HG02981 (cell line): ENCODE measurements around the gene ZFP2.
A peak's percentile ranks its signal among the peaks of the same experiment; 100 is the strongest.
"Not testable (repeated sequence)": the region's sequence is repeated elsewhere in the genome, so short reads cannot be mapped to it uniquely, and the experiment has no call there.

Source experiments
- ATAC-seq: cut with Tn5 transposase; IDR thresholded peaks from one replicate; pipeline ENCODE4 v1.9.1; 2021; ENCODE audit warnings: mild to moderate bottlenecking, moderate library complexity; ENCODE audit not compliant: unreplicated experiment

ZFP2 gene

DNA sequence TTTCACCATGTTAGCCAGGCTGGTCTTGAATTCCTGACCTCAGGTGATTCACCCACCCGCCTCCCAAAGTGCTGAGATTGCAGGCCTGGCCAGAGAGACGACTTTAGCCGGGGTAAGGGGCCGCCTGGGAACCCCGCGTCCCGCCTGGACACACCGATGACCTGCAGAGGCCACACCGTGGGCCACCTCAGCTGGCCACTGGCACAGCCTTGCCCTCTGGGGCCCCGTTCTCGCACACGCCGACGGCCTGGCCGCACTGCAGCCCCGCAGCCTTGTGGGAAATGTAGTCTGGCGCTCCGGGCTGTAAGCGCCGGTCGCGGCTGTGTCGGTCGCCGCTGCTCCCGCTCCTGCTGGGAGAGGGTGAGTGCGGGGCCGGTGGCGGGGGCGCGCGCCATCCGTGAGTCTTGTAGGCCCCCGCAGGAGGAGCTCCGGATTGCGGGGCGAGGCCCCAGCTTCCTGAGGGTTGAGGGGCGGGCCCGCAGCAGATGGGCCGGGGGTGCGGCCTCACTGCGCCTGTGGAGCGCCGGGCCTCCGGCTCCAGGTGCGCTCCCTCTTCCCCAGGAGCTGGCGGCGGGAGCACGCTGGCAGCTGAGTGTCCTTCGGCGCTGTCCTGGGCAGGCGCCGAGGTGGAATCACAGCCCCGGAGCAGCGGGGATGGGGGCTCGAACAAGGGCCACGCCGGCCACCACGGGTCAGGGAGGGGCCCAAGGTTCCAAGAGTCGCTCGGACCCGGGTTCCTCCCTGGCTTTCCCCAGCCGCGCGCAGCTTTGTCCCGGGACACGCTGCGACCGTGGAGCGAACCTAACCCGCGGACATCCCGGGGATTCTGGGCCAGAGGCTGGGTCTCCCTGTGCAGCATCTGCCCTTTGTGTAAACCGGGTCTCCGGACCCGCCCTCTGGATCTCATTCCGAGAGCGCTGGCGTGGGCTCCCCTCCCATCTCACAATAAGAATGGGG, at the start of gene ZFP2:
ZFP2 (plus strand) TSS at position 299 of the 957 bp plus-strand sequence. CDS start 35,401 bp downstream, outside the sequence.
- no peak for ATAC-seq

- no peak for ATAC-seq
Measured at GRCh38 chr5:178849316-178849715, 46.4 kb upstream of the ZFP2 start.

DNA sequence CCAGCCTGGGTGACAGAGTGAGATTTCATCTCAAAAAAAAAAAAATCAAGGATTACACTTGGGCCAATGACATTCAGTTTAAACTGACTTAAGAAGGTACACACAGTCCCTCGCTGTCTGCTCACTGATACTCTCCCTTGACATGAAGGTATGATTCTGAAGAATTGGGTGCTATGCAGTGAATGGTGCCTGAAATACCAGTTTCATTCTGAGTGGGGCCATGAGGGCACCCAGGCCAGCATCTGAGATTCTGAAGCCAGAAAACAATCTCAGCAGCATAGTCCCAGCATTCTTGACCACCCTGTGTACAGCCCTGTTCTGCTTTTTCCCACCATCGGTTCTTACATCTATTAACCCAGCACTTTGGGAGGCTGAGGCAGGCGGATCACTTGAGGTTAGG, 43.8 kb upstream of the ZFP2 start:
- ATAC-seq = no peak

DNA sequence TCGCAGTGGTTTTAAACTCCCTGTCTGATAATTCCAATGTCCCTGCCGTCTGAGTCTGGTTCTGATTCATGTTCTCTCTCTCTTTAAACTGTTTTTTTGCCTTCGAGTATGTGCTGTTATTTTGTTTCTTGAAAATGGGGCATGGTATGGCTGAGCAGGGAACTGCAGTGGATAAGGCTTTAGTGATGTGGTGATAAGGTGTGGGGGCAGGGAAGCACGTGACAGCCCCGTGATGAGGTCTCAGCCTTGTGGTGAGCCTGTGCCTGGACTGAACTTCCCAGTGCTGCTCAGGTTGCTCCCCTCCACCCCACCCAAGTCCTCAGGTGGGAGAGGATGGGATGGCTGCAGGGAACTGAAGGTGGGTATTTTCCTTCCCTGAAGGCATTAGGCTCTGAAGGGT, 41.4 kb upstream of the ZFP2 start:
- ATAC-seq = no peak

DNA sequence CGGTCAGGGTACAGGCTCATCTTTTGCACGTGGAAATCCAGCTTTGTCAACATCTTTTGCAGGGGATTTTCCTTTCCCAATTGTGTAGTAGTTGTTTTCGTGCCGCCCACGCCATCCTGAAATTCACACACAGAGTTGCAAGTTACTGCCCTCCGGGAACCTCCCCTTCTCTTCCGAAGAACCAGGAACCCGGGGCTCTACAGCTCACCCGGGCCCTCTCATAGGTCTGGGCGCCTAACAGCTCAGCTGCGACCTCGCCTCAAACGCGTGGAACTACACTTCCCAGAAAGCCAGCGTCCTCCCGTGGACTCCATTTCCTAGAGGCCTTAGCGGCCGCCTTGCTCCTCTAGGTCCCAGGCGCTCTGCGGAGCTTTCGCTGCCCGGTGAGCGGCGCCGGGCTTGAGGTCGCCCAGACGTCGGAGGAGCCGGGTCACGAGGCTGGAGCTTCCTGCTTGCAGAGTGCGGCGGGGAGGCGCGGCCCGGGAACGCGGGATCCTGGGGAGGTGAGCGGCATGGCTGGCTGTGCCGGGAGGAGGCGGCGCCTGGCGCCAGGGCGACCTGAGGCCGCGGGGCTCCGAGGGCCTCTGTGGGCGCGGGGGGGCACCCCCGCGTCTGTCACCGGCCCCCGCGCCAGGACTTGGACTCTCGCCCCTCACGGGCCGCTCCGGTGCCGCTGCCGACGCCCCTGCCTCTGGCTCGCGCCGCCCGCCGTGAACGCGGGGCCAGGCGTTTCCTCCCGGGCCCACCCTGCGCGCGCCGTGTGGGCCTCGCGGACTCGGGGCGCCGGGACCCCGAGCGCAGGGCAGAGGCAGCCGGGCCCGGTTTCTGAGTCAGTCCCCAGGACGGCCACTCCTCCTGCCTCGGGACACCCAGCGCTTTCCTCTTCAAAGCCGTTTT, 35.8 kb upstream of the ZFP2 start, which contains the start of gene ZNF354B:
ZNF354B (plus strand) TSS at position 329 of the 897 bp plus-strand sequence. CDS start 1,095 bp downstream, outside the sequence.
- peak; percentile 99 for ATAC-seq

- not testable (repeated sequence) for ATAC-seq
Measured at GRCh38 chr5:178860615-178861014, 35.1 kb upstream of the ZFP2 start.

DNA sequence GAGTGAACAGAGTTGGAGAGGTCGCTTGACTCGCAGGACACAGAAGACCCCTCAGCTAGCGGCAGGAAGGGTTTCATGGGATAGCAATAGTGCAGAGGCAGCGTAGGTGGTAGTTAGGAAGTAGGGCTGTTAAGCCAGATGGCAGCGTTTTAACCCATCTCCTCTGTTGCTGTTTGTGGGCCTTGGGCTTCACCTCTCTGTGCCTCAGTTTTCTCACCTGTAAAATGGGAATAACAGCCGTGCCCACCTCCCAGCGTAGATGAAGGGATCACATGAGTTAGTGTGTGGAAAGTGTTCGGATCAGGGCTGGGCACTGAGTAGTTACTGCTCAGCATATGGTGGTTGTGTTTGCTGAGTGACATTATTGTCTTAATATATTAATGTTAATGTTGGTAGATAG, 34.1 kb upstream of the ZFP2 start:
- ATAC-seq = no peak

GRCh38 chr5:178866946-178867345, 28.8 kb upstream of the ZFP2 start:
- ATAC-seq = no peak

GRCh38 chr5:178869577-178869976, 26.1 kb upstream of the ZFP2 start:
- ATAC-seq = no peak

- ATAC-seq = no peak
Measured at GRCh38 chr5:178870411-178870810, 25.3 kb upstream of the ZFP2 start.

DNA sequence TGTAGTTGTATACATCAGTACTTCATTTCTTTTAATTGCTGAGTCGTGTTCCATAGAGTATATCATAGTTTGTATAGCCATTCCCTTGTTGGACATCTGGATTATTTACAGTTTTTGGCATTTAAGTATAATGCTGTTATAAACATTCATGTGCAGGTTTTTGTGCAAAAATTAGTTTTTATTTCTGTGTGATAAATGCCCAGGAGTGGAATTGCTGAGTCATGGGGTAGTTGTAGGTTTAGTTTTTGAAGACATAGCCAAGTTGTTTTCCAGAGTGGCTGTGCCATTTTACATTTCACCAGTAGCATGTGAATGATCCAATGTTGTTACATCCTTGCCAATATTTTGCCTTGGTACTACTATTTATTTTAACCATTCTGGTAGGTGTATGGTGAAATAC, 23.4 kb upstream of the ZFP2 start:
- ATAC-seq = no peak

DNA sequence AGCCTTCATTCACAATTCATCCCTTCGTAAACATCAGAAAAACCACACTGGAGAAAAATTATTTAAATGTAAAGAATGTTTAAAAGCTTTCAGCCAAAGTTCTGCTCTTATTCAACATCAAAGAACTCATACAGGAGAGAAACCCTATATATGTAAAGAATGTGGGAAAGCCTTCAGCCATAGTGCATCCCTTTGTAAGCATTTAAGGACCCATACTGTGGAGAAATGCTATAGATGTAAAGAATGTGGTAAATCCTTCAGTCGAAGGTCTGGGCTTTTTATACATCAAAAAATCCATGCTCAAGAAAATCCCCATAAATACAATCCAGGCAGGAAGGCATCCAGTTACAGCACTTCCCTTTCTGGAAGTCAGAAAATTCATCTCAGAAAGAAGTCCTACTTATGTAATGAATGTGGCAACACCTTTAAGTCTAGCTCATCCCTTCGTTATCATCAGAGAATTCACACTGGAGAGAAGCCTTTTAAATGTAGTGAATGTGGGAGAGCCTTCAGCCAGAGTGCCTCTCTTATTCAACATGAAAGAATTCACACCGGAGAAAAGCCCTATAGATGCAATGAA, 12.5 kb upstream of the ZFP2 start:
- ATAC-seq = not testable (repeated sequence)

GRCh38 chr5:178883815-178884430, 11.8 kb upstream of the ZFP2 start:
- no peak for ATAC-seq

DNA sequence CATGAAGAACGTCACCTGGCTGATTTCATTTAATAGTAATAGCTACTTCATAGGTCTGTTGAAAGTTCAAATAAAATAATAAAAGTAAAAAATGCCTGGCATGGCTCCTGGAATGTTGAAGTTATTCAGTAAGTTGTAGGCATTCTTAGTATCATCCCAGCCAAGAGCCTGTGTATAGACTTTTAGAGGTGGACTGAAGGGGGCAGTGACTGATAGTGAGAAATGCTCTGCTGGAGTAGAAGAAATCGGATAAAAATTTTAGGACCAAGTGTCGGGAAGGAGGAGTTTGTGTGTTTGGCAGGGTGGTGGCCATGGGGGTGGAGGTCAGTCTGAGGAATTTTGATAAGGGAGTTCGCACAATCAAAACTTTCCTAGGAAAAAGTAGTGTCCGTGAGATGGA, 3.6 kb downstream of the ZFP2 start:
- no peak for ATAC-seq

DNA sequence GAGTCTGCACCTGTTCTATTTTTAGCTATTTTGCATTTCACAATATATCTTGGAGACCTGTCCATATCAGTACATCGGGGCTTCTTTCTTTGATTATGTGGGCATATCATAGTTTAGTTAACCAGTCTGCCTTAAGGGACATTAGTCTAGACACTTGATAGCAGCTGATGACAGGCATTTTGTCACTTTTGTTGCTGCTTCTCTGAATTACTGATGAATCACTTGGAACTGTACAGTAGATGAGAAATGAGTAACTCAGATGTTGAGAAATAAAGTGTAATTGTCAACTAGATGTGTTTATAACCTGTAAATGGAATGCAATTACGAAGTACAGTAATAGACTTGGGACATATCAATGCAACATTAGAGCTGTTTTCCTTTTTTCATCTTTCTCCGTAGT, 7.1 kb downstream of the ZFP2 start:
- ATAC-seq = no peak

DNA sequence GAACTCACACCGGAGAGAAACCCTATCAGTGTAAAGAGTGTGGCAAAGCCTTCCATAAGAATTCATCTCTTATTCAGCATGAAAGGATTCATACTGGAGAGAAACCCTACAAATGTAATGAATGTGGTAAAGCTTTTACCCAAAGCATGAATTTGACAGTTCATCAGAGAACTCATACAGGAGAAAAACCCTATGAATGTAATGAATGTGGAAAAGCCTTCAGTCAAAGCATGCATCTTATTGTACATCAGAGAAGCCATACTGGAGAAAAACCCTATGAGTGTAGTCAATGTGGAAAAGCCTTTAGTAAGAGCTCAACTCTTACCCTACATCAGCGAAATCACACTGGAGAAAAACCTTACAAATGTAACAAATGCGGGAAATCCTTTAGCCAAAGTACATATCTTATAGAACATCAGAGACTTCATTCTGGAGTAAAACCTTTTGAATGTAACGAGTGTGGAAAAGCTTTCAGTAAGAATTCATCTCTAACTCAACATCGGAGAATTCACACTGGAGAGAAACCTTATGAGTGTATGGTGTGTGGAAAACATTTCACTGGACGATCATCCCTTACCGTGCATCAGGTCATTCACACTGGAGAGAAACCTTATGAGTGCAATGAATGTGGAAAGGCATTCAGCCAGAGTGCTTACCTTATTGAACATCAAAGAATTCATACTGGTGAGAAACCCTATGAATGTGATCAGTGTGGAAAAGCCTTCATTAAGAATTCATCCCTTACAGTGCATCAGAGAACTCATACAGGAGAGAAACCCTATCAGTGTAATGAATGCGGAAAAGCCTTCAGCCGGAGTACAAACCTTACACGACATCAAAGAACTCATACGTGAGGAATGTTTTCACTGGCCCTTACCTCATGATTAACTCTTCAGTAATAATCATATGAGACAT, 36.4 kb downstream of the ZFP2 start:
- no peak for ATAC-seq

DNA sequence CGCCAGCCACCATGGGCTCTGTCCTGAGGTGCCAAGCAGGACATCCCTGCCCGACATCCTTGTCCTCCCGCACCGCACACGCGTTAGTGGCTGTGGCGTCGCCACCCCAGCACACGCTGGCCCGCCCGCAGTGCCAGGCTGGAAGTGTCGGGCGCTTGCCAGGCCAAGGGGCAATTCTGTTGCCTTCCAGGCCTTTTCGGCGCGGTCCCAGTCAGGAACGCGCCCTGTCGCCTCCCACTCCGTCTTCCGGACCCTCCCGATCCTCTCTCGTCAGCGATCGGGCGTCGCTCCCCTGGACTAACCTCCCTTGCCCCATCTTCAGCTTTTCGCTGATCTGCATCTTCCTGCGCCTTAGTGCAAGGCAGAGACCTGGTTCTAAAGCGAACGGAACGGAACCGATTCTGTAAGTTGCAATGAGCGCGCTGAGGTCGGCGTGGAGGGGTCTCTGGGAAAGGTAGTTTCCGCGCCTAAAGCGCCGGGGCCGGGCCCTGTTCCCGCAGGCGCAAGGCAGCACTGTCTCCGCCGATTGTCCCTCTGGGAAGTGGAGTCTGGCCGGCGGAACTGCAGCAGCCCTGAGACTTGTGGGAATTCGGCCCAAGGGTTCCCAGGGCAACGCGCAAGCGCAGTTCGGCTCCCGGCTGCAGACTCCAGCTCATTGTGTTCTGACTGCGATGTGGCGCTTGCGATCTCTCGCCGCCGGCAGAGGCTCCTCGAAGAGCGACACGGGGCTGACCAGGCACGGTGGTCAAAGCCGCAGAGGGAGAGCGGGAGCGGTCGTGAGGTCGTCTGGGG, 45.1 kb downstream of the ZFP2 start, which contains the start of gene ZNF454:
ZNF454 (plus strand) TSS at position 630 of the 792 bp plus-strand sequence. CDS start 1,594 bp downstream, outside the sequence.
- no peak for ATAC-seq

DNA sequence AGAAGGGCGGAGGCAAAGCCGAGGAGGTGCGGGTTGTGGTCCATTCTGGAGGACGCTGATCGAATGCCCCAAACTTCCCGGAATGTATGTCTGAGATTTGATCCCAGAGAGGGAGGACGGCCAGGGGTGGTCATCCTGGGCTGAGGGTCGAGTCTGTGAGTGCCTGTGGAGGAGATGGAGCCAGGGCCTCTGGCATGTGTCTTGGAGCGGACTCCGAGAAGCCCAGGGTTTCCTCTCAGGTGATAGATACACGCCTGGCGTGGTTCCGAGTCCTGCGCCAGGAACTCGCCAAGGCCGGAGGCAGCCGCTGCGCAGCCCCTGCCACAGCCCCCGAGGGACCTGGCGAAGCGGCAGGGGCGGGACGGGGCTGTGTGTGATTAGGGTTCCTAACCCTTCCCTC, 45.6 kb downstream of the ZFP2 start:
- no peak for ATAC-seq
